Measurements from ENCODE around the gene PPP4C.

PPP4C gene

GRCh38 chr16:30083216-30084055, 7.6 kb downstream of the PPP4C start:
- no peak for DNase-seq

DNA sequence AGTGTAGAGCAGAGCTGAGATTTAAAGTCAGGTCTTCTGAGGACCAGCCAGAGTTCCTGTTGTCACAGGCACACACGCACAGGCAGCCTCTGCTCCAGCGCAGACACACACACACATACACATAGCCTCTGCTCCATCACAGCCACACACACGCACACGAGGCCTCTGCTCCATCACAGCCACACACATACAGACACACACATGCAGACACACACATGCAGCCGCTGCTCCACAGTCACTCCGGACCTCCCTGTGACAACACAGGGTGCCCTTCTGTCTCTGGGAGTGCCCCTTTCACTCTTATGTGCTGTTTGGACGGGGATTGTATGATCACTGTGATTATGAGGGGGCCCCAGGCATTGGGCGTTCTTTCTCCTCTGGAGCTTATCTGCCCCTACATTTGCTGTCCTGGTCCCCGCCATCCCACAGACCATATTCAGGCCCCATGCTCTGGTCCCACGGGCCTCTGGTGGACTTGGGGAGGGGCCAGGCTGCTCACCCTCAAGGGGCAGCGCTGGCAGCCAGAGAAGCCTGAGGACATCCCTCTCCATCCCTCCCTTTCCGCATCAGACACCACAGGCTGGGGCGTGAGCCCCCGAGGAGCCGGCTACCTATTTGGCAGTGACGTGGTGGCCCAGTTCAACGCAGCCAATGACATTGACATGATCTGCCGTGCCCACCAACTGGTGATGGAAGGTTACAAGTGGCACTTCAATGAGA, 8.5 kb downstream of the PPP4C start:
- DNase-seq = no peak

- DNase-seq = no peak
Observed at GRCh38 chr16:30084816-30085159, 9.0 kb downstream of the PPP4C start.

DNA sequence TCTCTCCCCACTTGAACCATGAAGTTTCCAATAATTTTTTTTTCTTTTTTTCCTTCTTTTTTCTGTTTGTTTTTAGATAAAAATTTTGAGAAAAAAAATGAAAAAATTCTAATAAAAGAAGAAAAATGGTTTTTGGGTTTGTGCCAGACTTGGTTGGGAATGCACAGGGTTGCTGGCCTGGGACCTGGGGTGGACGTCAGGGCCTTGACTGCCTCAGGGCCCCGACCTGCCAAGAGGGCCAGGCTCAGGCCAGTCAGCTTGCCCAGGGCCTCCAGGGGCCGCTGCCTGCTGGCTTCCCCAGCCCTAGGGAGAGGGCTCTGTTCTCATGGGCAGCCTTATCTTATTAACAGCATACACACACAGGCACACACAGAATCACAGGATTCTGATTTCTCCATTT, 9.5 kb downstream of the PPP4C start:
- no peak for DNase-seq

- no peak for DNase-seq
Observed at GRCh38 chr16:30085820-30086219, 10.0 kb downstream of the PPP4C start.

DNA sequence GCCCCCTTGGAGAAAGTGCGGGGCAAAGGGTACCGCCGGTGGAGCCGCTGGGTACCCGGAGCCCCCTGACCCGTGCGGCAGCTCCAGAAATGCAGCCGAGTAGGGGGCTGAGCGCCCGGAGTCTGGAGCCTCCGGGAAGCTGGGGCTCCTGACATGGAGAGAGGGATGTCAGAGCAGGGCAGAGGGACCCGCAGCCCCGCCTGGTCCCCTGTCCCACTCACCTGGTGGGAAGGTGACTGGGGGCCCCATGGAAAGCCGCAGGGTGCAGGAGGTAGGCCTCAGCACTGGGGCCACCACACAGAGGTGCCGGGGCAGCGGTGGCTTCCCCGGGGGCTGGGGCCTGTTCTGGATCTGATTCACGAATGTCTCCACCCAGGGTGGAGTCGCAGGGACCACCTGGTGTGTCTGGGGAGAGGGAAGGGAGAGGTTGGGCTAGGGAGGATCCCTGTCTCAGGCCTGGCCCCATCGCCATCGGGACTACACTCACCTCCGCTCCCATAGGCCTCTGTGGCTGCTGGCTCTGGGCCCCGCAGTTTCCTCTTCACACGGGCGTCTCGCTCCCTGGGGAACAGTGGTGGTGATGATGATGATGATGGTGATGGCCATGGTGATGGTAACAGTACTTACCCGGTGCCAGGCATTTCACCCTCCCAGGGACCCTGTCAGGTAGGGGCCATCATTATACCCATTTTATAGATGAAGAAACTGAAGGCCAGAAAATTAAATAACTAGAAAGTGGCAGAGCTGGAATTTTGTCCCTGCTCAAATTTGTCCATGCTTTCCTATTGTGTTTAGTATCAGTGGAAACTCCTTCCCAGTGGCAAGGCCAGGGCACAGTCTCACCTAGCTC, 10.7 kb downstream of the PPP4C start:
- DNase-seq = no peak

- DNase-seq = no peak
Observed at GRCh38 chr16:30087181-30087898, 11.5 kb downstream of the PPP4C start.

GRCh38 chr16:30088237-30088831, 12.5 kb downstream of the PPP4C start:
- DNase-seq = no peak

- DNase-seq = no peak
Observed at GRCh38 chr16:30088832-30089624, 13.2 kb downstream of the PPP4C start.

DNA sequence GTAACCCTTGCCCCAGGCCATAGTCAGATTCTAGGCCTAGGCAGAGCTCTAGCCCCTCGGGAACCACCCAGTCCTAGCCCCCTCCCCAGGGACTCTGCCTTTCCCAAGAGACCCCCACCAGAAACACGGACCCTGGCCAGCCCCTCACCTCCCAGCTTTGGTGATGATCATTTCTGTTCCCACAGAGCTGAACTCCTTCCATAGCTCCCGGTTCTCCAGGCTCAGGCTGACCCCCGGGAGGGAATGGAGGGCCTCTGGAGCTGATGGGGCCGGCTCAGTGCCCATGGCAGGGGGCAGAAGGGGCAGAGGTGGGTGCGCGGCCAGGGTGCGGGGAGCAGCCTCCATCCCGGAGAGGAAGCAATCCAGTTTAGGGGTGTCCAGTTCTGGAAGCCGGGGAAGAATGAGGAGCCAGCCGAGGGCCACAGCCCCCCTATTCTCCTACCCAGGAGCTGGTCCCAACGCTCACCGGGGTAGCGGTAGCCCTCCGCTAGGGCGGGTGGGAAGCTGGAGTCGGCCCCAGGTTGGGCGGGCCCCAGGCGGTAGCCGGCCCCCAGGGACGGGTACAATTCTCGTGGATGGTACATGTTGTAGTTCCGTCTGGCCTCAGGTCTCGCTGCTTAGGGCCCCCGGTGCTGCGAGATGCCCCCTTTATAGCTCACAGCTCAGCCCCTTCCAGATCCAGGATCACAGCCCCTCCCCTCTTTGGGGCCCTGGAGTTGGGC, 15.0 kb downstream of the PPP4C start:
- no peak for DNase-seq

DNA sequence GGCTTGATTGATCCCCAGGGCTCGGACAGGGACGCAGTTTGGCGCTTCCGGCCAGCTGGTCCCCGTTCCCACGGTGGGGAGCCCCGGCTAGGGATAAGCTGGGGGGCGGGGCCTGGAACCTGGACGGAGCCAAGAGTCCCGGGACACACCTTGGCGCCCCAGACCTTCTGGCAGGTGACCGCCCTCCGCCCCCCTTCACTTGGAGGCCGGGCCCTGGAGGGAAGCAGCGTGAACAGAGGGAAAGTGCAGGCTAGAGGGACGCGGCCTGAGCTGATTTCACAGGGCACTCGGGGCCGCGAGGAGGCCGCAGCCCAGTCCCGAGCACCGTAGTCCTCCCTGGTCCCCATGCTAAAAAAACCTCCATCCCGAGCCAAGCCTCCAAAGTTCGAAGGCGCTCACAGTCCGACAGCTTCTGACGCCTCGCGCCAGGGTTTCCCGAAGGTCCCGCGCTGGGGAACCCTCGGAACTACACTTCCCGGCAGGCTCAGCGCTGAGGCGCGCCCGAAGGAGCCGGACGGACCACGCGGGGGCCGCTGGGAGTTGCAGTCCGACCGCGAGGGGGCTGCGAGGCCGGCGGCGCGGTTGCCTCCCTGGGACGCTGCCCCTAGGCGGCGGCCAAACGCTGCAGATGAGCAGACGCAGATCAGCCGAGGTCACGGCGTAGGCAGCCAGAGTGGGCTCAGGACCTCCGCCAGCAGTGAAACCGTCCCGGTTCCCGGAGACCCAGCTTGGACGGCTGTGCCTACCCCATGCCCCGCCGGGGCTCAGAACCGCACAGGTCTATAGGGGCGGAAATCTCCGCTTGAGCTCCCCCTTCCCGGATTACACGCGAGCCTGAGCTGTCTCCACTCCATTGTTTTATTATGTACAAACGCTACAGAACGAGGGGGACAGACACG, 15.9 kb downstream of the PPP4C start, which contains the start of gene TBX6:
TBX6 (minus strand) TSS at position 451 of the 899 bp plus-strand sequence. CDS start 731 bp downstream, outside the sequence.
- peak; percentile 92 for DNase-seq

DNA sequence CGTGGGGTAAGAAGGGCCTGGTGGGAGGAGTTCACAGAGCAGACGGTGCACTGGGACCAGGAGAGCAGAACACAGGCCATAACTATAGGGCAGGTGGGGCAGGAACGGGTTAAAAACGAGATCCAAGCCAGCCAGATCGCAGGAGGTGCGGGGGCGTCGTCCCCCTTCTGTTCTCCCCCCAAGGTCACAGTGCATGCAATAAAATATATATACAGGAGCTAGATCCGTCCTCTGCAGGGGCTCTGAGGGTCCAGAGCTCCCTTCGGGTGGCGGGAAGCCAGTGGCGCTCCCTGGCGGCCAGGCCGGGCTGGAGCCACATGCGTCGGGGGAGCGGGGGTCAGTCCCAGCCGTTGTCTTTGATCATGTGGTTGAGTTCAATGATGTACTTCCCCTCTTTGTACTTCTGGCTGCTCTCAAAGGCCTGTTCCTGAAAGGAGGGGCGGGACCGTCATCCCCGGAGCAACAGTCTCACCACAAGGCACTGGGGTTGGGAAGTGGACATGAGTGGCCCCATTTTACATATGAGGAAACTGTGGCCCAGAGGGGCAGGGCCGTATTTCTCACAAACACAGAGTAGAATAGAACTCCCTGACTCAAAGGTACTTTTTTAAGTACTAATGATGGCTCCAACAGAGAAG, 16.7 kb downstream of the PPP4C start:
- DNase-seq = peak; percentile 56

- no peak for DNase-seq
Observed at GRCh38 chr16:30094541-30095165, 18.9 kb downstream of the PPP4C start.

DNA sequence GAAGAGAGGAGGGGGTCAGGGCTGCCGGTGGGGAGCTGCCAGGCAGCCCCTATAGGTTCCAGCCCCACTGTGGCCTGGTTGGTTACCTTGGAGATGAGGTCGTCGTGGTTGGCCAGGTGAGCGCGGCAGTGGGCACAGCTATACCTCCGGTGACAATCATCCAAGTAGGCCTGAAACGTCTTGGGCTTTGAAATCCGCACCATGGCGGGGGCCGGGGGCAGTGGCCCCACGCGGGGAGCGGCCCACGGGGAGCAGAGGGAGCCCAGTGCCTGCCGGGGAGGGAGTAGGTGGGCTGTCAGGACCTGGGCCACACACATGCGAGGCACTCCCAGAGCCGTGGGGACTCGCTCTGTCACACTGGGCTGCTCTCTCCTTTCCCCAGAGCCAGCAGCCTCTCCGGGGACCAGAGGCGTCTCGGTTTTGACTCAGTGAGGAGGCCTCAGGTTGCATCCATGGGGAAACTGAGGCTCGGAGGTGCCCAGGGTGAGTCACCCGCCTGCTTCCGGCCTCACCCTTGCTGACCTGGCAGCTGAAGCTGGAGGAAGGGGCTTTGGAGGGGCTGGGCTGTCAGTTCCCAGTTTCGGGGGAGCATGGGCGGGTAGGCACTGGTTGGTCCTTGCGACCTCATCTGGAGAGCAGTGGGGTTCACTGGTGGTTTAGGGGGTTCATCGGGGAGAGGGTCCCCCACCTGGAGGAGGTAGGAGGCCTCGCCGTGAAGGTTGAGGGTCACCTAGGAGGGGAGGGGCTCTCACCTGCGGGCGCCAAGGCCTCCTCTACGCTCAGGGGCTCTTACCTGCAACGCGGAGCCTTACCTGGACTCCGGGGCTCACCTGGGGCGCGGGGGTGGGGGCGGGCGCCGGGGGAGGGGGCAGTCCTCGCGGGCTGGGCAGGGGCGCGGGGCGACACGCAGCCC, 19.6 kb downstream of the PPP4C start:
- no peak for DNase-seq

GRCh38 chr16:30096105-30096861, 20.5 kb downstream of the PPP4C start, which contains the start of gene YPEL3:
Gene YPEL3, minus strand, starts transcription at chr16:30096213. Its CDS starts 731 bp downstream, at chr16:30095482.
- DNase-seq = peak; percentile 86

GRCh38 chr16:30096862-30097563, 21.2 kb downstream of the PPP4C start:
- DNase-seq = no peak

Measured in stimulated activated CD4-positive, alpha-beta T cell treated with anti-CD3 and anti-CD28 coated beads, Interleukin-12 subunit alpha, Interleukin-12 subunit beta, amount 100 ng/mL, for 4 hours (primary cell).